GM19467 (cell line): ENCODE measurements around the gene RPS27L.
A peak's percentile ranks its signal among the peaks of the same experiment; 100 is the strongest.

Experiments used
- ATAC-seq: cut with Tn5 transposase; IDR thresholded peaks from one replicate; pipeline ENCODE4 v1.9.1; 2021; ENCODE audit warnings: mild to moderate bottlenecking, moderate library complexity; ENCODE audit not compliant: unreplicated experiment

RPS27L gene

DNA sequence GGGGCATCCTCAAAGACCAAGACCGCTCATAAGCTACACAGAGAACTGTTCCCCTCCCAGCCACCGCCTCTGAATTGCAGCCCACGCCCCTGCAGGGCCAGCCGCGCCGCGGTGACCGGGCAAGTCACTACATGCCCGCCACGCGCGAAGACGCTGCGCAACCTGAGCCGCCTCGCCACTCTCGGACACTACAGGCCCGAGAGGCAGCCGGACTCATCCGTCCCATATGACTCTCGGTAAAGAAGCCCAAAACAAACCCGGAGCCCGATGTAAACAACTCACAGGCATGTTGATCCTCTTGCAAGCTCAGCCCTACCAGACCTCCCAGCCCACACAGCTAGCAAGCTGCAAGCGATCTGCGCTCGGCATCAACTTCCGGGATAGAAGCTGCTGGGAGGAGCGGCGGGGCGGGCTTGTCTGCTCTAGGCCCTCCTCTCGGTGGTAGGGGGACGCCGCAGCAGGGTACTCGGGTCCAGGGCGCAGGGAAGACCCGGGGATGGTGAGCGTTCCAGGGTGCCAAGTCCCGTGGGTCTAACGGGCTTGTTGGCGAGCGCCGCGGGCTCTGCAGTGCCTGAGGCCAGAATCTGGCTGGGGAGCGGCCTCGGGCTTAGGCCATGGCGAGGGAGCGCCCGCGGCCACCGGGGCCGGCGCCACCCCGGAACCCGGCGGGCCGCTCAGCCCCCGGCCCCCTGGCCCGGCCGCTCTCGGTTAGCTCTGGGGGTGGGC, at the start of gene RPS27L:
Gene RPS27L (minus strand): TSS at position 360 of the 726 bp plus-strand sequence. CDS start 72 bp downstream, at position 288.
- peak; percentile 89 for ATAC-seq

DNA sequence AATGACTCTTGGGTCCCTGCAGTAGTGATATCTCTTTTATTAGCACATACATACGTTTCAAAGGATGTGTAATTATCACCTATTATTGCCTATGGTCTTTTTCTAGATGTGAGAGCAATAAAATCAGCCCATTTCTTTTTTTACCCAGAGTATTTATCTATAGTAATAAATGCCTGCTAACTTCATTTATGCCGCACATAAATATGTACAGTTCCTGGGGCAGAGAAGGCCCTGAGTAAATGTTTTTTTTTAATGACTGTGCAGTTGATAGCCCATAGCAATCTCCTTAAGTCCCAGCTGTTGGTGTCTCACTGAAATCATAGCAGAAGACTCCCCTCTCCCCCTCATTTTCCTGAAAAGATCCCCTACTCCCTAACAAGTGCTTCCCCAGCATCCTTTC, 48.8 kb upstream of the RPS27L start:
- no peak for ATAC-seq

DNA sequence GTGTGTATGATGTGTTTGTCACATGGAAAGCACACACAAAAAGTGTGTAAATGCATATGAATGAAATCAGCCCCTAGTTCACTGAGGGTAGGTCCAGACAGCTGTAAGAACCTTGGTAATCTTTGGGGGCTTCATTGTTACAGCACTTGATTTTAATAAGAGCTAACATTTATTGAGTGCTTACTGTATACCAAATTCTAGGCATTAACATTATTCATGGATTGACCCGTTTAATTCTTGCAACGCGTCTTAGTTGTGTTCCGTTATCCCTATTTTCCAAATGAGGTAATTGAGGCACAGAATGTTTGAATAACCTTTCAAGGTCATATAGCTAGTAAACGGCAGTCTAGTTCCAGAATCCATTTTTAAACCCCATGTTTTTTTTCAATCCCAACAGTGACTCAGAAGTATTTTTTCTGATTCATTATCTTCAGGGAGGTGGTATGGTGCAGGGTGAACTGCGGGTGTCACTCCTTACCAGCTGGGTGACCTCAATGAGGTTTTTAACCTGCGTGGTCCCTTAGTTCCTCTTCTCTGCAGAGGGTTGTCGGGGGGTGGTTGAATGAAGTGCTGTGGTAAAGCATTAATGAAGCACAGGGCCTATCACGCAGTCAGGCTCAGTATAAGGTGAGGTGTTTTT, 46.3 kb upstream of the RPS27L start:
- ATAC-seq = peak; percentile 60

DNA sequence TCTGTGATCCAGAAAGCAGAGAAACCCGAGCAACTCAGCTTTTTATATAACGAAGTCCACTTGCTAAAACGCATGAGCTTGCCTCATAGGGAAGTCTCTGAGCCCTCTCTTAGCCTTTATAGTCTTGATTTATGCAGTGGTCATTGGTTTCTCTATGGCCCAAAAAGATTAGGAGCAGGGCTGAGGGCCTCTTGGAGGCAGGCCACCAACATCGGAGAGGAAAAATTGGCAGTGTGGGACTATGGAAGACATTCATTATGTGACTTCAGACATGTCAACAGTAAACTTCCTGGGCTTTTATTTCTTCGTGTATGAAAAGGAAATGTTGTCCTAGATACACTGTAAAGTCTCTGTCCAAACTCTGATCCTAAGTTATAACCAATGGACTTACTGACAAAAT, 45.6 kb upstream of the RPS27L start:
- no peak for ATAC-seq

DNA sequence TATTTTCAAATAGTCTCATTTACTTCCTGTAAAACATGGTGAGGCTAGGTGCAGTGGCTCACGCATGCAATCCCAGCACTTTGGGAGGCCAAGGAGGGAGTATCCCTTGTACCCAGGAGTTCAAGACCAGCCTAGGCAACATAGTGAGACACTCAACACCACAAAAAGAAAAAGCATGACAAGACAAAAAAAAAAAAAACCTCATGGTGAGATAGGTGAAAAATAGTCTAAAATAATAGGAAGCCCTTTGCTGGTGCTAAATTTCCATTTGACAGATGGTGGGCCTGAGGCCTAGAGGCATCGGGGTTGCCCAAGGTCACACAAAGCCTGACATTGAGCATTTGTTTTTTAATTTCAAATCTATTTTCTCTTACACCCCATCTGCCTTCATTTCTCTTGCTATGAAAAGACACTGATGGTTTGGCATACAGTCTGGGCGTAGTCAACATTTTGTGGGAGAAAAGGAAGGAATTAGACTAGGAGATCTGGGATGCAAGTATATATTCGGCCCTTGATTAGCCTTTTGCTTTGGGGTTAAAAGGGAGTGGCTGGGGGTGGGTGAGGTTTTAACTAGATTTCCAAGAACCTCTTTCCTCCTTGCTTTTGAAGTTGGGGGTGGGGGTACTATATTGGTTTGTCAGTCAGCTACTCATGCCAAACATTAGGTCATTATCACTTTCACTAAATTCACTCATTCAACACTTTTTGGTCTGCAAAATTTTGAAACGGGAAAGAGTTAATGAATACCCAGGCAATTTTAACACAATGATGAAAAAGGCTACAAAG, 43.4 kb upstream of the RPS27L start:
- no peak for ATAC-seq

DNA sequence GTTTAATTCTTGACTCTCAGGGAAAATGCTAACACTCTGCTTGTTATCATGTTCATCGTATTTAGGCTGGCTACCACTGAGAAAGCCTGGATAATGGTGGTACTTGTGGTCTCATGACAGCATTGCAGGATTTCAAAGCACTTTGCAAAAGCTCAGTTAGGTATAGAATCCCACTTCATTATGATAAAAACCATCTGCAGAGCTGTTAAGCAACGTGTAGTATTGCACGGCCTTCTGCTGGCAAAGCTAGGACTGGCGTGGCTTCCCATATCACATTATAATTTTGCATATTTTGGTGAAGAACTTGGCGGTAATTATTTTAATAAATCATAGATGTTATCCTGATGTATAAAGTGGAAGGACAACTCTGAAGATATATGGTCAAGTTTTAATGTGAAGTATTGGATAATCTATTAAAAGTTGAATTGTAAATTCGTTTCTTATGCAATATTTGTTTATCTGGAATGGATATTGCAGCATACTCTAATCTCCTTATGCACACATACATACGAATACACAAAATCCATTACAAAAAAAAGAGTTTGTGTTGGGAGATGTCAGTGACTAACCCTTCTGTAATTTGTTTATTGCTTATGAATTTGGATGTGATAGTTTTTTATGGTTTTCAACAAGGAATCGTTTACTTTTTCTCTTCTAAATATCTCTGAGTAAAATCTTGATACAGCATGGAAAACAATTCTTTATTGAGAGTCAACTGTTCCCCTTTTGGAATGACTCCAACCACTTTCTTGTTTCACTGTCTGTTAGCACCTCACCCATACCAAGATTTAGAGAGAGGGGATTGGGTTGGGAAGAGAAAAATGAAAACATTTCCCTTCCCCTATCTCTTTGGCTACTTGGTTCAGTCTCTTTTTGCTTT, 41.3 kb upstream of the RPS27L start:
- ATAC-seq = no peak

DNA sequence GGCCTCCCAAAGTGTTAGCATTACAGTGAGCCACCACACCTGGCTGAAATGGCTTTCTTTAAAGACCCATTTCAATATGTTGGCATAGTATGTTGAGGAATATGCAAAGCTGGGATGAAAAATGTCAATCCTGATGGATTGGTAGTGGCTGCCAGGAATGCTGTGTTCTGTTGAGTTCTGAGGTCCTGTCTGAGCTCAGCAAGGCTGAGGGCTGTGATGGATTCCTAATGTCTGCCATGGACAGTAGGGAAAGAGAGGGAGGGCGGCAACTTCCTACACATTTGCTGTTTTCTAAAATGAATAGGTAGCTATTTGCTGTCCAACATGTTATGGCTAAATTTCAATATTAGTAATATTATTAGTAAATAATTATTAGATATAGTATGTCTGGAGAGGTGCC, 40.3 kb upstream of the RPS27L start:
- no peak for ATAC-seq

DNA sequence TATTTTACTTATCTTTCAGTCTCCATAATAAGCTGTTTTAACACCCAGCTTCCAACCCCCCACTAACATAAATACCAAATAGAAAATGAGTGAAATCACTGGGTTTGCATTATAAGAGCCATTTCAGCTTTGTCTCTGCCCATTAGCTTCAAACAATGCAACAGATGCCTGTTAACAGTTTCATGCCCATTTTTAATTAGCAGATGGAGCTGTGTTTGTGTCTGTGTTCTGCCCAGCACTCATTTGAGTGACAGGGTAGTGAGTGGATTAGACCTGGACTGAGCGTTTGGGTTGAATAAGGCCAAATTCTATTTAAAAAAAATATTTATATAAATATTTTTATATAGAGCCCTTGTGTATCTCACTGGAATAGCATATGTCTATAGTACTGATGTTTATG, 39.6 kb upstream of the RPS27L start:
- no peak for ATAC-seq

DNA sequence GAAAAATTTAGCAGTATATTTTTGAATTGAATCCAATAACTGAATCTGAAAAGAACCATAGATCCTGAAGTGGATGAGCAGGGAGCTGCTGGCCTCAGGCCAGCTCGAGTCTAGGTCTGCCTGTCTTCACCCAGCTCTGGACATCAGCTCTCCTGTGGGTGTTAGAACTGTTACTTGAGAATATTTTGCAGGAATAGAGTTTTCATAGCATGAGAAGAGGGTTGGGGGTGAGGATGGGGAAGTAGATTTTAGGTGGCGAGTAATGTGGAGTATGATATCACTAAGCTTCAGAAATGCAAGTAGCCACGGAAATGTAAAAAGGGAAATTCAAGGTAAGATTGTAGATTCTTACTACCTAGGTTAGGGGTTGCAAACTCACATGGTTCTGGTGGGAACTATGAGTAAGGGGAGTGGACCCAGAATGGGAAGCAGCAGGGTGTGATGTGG, 38.3 kb upstream of the RPS27L start:
- no peak for ATAC-seq

DNA sequence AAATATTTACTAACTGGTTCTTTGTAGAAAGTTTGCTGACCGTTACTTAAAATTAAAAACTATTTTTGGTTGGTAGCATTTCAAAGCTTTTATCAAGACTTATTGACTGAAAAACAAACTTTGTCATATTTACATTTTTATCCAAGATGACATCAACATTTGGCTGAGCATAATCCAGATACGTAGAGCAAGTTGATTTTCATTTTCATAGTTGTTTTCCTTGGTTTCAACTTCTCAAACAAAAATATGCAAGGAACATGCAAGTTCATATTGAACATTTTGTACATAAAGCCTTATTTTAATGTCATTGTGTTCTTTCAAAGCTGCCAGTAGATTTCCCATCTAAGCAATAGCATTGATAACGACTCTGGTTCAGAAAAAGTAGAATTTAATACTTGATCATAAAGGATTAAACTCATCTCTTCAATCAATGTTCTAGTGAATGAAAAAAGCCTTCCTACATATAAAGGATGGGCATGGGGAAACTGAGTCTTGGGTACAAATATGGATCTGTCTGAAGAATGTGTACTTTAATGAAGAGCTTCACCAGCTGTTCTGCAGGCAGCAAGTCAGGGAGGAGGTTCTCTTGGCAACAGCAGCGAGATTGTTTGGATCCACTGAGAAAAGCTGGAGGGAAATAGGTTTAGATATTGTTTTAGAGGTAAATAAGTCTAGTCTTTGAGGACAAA, 37.7 kb upstream of the RPS27L start:
- ATAC-seq = no peak

DNA sequence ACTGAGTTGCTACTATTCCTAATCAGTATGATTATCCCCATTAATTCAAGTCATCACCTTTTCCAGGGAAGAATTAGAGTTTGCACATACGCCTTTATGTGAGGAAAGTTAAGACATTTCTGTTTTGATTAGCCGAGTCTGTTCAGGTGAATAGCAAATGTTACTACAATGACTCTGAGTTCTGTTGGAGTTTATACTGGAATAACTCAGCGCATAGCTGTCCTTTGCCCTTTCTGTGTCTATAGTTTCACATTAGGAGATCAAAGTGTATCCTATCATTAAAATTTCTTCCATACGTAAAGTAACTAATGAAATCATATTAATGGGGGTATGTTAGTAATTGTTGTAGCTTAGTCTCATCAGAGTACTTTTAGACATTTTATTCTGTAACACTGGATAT, 37.0 kb upstream of the RPS27L start:
- no peak for ATAC-seq

DNA sequence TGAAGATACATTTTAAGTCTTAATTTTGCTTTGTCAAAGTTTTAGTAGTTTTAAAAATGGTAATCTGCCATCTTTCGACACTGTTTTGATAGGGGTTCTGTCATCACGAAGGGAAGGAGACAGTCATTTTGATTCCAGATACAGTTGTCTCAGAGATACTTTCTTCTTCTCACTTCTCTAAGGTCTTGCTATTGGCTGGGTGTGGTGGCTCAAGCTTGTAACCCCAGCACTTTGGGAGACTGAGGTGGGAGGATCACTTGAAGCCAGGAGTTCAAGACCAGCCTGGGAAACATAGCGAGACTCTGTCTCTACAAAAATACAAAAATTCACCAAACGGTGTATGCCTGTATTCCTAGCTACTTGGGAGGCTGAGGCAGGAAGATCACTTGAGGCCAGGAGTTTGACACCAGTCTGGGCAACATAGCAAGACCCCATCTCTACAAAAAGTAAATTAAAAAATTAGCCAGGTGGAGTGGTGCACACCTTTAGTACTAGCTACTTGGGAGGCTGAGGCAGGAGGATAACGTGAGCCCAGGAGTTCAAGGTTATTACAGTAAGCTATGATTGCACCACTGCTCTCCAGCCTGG, 35.4 kb upstream of the RPS27L start:
- ATAC-seq = no peak

DNA sequence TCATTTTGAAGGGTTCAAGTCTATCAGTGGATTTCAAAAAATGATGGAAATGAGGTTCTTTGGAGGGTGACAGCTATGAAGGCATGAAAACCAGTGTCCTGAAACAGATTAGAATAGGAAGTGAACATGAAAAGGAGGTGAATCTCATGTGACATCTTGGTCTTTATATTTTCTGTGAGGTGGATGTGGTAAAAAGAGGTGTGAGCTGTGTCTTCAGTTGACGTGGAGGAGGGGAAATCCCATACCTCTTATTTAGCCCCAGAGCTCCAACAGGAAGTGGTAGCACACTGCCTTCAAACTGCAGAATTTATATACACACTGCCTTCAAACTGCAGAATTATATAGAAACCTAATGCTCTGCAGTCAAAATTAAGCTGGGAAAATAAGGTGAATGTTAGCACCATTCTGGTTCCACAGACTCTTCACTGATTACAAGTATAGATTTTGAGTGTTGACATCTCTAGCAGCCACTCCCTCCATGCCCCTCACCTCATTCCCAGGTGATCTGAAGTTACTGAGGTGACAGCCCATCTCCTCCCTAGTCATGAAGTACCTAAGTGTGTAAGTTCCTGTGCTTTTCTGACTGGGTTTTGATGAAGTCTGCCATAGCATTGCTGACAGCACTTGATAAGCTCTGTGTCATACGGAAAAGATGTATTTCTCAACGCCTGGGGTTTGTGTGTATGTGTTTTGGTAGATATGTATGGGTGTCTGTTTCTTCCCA, 34.8 kb upstream of the RPS27L start:
- peak; percentile 46 for ATAC-seq

DNA sequence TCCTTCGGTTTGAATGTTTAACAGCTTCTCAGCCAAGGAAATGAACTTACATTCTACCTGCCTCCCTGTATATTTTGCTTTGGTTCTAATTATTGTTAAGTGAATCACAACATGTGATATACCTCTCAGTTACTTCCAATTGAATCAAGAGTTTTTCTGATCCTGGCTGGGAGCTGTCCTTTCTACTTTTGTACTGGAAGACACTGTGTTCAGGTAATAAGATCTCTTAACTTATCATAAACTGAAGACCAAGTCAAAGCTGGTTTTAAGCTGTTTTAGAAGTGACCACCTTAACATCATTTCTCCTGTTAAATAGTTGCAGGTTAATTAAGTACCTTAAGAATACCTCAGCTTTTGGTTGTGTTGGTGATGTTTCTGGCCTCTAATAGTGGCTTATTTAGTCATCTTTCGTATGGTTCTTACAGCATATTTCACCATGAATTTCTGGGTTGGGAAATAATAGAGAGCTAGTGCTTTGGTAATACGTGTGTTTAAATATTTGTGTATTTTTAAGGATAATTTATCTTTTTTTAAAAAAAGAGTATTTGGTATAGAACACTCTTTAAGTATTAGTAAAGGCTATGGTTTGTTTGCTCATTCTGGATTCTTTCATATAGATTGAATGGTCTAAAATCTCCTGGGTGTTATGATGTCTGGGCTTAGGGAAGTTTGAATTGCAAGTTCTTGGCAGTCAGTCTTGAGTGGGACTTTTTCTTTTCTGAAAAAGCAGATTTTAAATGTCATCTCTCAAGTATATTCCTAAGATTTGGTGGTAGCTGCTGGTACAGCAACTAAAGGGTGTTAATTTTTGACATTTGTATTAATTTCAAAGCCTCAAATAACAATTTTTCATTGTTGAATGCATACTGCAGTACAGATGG, 33.7 kb upstream of the RPS27L start:
- no peak for ATAC-seq

DNA sequence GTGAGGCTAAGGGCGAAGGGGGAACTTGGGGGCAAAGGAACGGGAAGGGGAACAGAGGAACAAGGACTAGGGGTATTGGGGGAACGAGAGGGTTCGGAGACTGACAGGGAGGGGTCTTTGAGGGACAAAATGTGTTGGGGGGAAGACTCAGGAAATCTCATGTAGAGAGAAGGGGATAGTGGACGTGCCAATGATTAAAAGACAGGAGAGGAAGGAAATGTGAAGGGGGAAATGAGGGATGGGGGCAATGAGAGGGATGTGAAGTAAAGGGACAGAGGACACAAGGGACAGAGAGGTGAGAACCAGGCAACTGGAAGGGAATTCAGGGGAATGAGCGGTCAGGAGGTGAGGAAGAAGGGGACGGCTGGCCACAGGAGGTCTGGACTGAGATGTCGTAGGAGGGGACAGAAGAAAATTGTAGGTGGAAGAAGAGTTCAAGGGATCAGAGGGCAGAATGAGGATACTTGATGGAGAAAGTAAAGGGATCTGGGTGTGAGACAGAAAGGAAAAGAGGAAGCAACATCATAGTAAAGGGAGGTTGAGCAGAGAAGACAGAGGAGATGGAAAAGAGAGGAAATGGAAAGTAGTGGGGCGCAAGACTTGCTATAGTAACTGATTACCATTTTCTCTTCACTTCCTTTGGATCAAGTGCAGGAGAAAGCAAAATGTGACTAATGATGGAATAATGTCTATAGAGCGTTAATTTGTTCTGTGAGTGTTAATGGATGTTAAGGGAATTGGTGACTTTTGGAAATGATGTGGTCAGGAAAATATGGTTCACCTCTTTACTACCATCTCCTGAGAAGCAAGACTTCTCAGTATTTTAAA, 32.9 kb upstream of the RPS27L start:
- ATAC-seq = no peak

DNA sequence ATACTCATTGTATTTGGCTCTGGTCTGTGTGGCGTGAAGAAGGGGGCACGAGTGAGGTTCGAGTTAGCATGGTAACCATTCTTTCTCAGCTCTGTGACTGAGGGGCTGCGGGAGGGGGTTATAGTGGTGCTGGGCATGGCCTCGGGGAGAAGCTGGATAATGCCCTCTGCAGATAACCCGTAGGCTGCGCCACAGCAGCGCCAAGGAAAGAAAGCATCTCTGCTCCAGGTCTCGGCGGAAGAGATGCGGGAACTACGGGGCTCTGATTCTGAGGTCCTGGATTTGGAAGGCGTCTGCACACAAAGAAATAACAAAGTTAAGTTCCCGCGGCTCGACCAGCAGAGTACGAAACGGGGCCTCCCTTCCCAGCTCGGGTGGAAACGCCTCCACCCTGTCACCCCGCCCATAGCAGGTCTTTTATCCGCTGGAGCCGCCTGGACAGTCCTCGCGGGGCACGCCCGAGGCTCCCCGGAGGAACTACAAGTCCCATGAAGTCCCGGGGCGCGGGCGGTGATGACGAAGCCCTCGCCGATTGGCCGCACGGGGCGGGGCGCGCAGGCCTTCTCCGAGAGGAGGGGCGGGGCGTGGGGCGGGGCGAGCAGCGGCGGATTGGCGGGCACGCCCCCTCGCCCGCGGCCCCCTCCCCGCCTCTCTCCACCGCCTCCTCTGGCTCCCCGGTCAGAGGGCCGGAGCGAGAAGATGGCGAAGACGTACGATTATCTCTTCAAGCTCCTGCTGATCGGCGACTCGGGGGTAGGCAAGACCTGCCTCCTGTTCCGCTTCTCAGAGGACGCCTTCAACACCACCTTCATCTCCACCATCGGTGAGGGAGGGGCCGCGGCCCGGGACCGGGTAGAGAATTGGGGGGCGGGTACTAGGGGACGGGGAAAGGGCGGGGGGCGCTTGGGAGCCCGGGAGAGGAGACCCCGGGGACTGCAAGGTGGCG, 31.9 kb upstream of the RPS27L start, which contains the start of gene RAB8B:
Gene RAB8B (plus strand): TSS at position 681 of the 946 bp plus-strand sequence. CDS start 19 bp downstream, at position 700.
- peak; percentile 72 for ATAC-seq
